D721Med (cell line): Measurements from ENCODE around the gene CNTN2.

Experiments used
- DNase-seq: peaks from one replicate; pipeline ENCODE4 v3.0.0; 2011; ENCODE audit warnings: low spot score; ENCODE audit not compliant: insufficient read length
- FAIRE-seq: peaks from 2 replicates; lab custom pipeline; 2011; peaks lifted over from hg19 to GRCh38; lab: Jason Lieb, UNC
- CTCF ChIP-seq: IDR thresholded peaks from 2 replicates; pipeline ENCODE4 v1.5.1; 2012; ENCODE audit warnings: mild to moderate bottlenecking, control low read depth; ENCODE audit not compliant: insufficient read depth; ENCODE audit errors: missing control alignments

CNTN2 gene, protein sequence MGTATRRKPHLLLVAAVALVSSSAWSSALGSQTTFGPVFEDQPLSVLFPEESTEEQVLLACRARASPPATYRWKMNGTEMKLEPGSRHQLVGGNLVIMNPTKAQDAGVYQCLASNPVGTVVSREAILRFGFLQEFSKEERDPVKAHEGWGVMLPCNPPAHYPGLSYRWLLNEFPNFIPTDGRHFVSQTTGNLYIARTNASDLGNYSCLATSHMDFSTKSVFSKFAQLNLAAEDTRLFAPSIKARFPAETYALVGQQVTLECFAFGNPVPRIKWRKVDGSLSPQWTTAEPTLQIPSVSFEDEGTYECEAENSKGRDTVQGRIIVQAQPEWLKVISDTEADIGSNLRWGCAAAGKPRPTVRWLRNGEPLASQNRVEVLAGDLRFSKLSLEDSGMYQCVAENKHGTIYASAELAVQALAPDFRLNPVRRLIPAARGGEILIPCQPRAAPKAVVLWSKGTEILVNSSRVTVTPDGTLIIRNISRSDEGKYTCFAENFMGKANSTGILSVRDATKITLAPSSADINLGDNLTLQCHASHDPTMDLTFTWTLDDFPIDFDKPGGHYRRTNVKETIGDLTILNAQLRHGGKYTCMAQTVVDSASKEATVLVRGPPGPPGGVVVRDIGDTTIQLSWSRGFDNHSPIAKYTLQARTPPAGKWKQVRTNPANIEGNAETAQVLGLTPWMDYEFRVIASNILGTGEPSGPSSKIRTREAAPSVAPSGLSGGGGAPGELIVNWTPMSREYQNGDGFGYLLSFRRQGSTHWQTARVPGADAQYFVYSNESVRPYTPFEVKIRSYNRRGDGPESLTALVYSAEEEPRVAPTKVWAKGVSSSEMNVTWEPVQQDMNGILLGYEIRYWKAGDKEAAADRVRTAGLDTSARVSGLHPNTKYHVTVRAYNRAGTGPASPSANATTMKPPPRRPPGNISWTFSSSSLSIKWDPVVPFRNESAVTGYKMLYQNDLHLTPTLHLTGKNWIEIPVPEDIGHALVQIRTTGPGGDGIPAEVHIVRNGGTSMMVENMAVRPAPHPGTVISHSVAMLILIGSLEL

DNA sequence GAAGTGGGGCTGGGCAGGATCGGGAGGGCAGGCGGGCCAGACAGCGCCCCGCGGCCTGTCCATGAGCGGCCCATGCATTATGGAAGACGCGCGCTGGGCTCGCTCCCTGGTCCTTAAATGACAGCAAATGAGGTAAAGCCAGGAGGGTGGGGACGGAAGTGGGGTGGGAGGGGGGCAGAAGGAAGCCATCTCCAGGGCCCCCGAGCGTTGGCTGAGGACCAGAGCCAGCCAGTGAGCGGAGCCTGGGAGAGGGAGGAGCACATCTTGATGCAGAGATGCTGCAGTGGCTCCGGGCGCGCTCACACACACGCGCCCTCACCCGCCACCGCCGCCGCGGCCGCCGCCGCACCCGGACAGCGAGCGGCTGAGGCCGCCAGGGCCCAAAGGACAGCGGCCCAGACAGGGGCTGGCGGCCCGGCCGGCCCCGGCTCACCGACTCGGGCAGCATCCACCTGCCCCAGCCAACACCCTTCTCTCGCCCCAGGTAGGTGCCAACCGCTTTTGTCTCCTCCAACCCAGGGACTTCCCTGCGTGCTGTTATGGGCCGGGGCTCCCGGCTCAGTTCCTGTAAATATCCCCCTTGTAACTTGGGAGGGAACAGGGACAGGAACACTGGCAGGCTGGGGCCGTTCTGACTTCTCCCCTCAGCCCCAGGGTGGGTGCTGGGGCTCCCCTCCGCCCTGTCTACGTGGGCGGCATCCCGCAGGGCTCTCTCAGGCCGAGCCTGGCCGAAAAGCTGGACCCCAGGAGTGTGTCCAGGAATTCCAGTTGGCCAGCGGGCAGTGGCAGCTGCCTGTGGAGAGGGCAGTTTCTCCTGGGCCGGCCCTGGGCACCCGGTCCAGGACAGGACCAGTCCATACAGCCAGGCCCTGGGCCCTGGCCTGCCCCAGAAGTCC, at the start of gene CNTN2:
TSS of gene CNTN2 (plus strand) at position 302 of the 896 bp plus-strand sequence. CDS start 9,974 bp downstream, outside the sequence.
- TF ChIP-seq CTCF, result no peak
- no peak for FAIRE-seq
- no peak for DNase-seq

- no peak for TF ChIP-seq CTCF
- DNase-seq, result no peak
- no peak for FAIRE-seq
Measured at GRCh38 chr1:204994086-204994862, 48.7 kb upstream of the CNTN2 start.

DNA sequence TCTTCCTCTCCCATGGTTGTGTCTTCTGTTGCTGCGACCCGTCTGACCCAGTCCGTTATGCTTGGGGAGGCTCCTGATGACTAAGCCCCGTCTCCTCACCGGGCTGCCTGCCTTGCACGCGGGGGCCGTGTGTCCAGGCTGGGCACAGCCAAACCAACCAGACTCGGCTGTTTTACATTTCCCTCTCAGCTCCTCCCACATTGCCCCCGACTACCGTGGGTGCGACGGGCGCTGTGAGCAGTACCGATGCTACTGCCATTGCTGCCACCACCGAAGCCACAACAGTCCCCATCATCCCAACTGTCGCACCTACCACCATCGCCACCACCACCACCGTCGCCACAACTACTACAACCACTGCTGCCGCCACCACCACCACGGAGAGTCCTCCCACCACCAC, 46.0 kb upstream of the CNTN2 start:
- TF ChIP-seq CTCF, result no peak
- FAIRE-seq (no peak), DNase-seq (no peak)

DNA sequence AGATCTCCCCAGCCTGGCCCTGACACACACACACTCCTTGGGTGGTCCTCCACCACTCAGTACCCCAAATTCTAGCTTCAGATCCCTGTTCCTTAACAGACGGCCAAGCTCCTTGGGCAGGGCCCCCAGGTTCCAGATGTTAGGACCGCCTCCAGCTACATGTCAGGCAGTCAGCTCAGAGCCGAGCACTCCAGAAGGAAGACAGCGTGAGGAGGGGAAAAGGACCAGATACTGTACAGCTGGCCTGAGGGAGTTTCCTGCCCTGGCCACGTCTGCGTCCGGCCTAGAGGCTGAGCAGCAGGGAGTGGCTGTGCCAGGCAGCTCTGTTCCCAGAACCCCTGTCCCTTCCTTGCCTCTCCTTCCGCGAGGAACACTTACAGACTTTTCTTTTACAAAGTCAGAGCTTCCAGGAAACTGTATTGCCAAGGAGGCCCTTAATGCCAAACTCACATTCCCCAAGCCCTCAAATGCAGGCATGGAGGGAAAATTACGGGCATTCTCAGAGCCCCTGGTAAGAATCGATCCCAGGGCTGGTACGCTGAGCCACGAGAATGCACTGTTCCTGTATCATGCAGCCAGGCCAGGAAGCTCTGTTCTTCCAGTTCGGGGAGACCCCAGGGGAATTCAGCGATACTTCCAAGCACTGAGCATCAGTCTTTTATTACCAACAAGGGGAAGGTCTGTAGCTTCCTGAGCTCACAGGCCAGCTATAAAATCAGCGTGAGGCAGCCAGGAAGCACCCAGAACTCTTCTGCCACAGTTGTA, 45.2 kb upstream of the CNTN2 start:
- DNase-seq (no peak), FAIRE-seq (no peak)
- TF ChIP-seq CTCF, result no peak

DNA sequence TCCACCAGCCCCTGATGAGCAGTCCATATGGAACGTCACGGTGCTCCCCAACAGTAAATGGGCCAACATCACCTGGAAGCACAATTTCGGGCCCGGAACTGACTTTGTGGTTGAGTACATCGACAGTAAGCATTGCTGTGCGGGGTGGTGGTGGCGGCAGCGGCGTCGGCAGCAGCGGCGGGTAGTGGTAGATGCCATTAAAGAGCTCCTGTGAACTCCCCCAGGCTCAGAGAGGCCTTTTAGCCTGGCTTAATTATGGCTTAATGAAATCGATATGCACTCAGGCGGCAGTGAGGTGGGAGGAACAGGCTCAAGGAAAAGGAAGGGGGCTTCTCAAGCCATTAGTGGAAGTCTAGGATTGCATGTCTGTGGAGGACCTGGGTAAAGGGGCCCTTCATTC, 41.9 kb upstream of the CNTN2 start:
- DNase-seq (peak; percentile 68), FAIRE-seq (peak; percentile 56)
- TF ChIP-seq CTCF, result no peak
